HEK293 (cell line): ENCODE data around the gene ALDH1B1.

Source experiments
- CTCF ChIA-PET: fragments of 350-600 bp; formaldehyde crosslinking; extraction: SDS; loops from one replicate; lab custom pipeline; 2021; ENCODE audit warnings: antibody characterized with exemption; lab: Yijun Ruan, JAX
- POLR2A ChIA-PET: fragments of 300-600 bp; formaldehyde crosslinking; extraction: SDS; loops from one replicate; lab custom pipeline; 2020; ENCODE audit warnings: antibody characterized with exemption, inconsistent platforms; lab: Yijun Ruan, JAX
- H3K27ac ChIP-seq: fragments of 200-500 bp; sonication (Bioruptor generic); 2 replicates; pipeline ENCODE4 v1.5.1; 2014; ENCODE audit warnings: low read depth, low read length, control low read depth, inconsistent platforms; ENCODE audit errors: extremely low read depth
- H3K36me3 ChIP-seq, 2 experiments: fragments of 200-500 bp in 1 of 2; sonication (Bioruptor generic) in 1 of 2; 1 replicate in 1 of 2; 2 replicates in 1 of 2; pipeline ENCODE4 v1.5.1; 2014 to 2017; ENCODE audit warnings: inconsistent platforms in 2 of 2, low read length in 2 of 2; ENCODE audit not compliant: control insufficient read depth in 2 of 2, insufficient read depth in 1 of 2
- H3K4me1 ChIP-seq: fragments of 200-500 bp; sonication (Bioruptor generic); 2 replicates; pipeline ENCODE4 v1.5.1; 2014; ENCODE audit warnings: mild to moderate bottlenecking, low read length, inconsistent platforms; ENCODE audit not compliant: control insufficient read depth, insufficient read depth
- H3K4me3 ChIP-seq: 2 replicates; pipeline ENCODE4 v1.5.1; 2011; ENCODE audit warnings: low read depth, mild to moderate bottlenecking, control low read depth, low read length, moderate library complexity
- H3K9me3 ChIP-seq: fragments of 200-500 bp; sonication (Bioruptor generic); 2 replicates; pipeline ENCODE4 v1.5.1; 2014; ENCODE audit warnings: low read depth, low read length, inconsistent platforms; ENCODE audit not compliant: control insufficient read depth, insufficient read depth
- BCL11A ChIP-seq: fragments of 450-650 bp; formaldehyde crosslinking; IDR thresholded peaks from 2 replicates; pipeline ENCODE4 v1.5.1; 2016; ENCODE audit warnings: low read depth, missing biosample characterization, missing genetic modification characterization
- KLF8 ChIP-seq: fragments of 450-650 bp; formaldehyde crosslinking; IDR thresholded peaks from 2 replicates; pipeline ENCODE4 v1.5.1; 2016; ENCODE audit warnings: missing biosample characterization, missing genetic modification characterization
- SALL2 ChIP-seq: fragments of 450-650 bp; formaldehyde crosslinking; IDR thresholded peaks from 2 replicates; pipeline ENCODE4 v1.5.0; 2017; ENCODE audit warnings: missing biosample characterization, mild to moderate bottlenecking, missing genetic modification characterization, borderline replicate concordance
- SP3 ChIP-seq: fragments of 450-650 bp; formaldehyde crosslinking; IDR thresholded peaks from 2 replicates; pipeline ENCODE4 v1.5.1; 2016; ENCODE audit warnings: missing biosample characterization, missing genetic modification characterization
- YY1 ChIP-seq: fragments of 450-650 bp; formaldehyde crosslinking; IDR thresholded peaks from 2 replicates; pipeline ENCODE4 v1.5.1; 2018; ENCODE audit warnings: missing biosample characterization, missing genetic modification characterization
- ZFP41 ChIP-seq: fragments of 450-650 bp; formaldehyde crosslinking; IDR thresholded peaks from 2 replicates; pipeline ENCODE4 v1.5.1; 2016; ENCODE audit warnings: missing biosample characterization, missing genetic modification characterization, borderline replicate concordance
- ZIC2 ChIP-seq: fragments of 450-650 bp; formaldehyde crosslinking; IDR thresholded peaks from 2 replicates; pipeline ENCODE4 v1.5.1; 2016; ENCODE audit warnings: missing biosample characterization, missing genetic modification characterization
- ZNF112 ChIP-seq: fragments of 450-650 bp; formaldehyde crosslinking; IDR thresholded peaks from 2 replicates; pipeline ENCODE4 v1.5.0; 2017; ENCODE audit warnings: missing biosample characterization, missing genetic modification characterization
- ZNF146 ChIP-seq: fragments of 450-650 bp; formaldehyde crosslinking; IDR thresholded peaks from 2 replicates; pipeline ENCODE4 v1.5.1; 2016; ENCODE audit warnings: missing biosample characterization, missing genetic modification characterization
- ZNF16 ChIP-seq: fragments of 450-650 bp; formaldehyde crosslinking; IDR thresholded peaks from 2 replicates; pipeline ENCODE4 v1.5.1; 2016; ENCODE audit warnings: low read depth, missing biosample characterization, missing genetic modification characterization
- ZNF175 ChIP-seq: fragments of 450-650 bp; formaldehyde crosslinking; IDR thresholded peaks from 2 replicates; pipeline ENCODE4 v1.5.1; 2016; ENCODE audit warnings: missing biosample characterization, missing genetic modification characterization
- ZNF202 ChIP-seq: fragments of 450-650 bp; formaldehyde crosslinking; IDR thresholded peaks from 2 replicates; pipeline ENCODE4 v1.5.1; 2016; ENCODE audit warnings: missing biosample characterization, missing genetic modification characterization, borderline replicate concordance
- ZNF211 ChIP-seq: fragments of 450-650 bp; formaldehyde crosslinking; IDR thresholded peaks from 2 replicates; pipeline ENCODE4 v1.5.1; 2016; ENCODE audit warnings: low read depth, missing biosample characterization, missing genetic modification characterization
- ZNF248 ChIP-seq: fragments of 450-650 bp; formaldehyde crosslinking; IDR thresholded peaks from 2 replicates; pipeline ENCODE4 v1.5.1; 2017; ENCODE audit warnings: missing biosample characterization, missing genetic modification characterization
- ZNF266 ChIP-seq: fragments of 450-650 bp; formaldehyde crosslinking; IDR thresholded peaks from 2 replicates; pipeline ENCODE4 v1.5.1; 2016; ENCODE audit warnings: missing biosample characterization, missing genetic modification characterization, low read depth
- ZNF623 ChIP-seq: fragments of 450-650 bp; formaldehyde crosslinking; IDR thresholded peaks from 2 replicates; pipeline ENCODE4 v1.5.1; 2016; ENCODE audit warnings: missing biosample characterization, missing genetic modification characterization
- ZNF626 ChIP-seq: fragments of 450-650 bp; sonication (Bioruptor Pico); formaldehyde crosslinking; IDR thresholded peaks from 2 replicates; pipeline ENCODE4 v1.5.1; 2018; ENCODE audit warnings: missing biosample characterization, missing genetic modification characterization, inconsistent platforms
- ZNF701 ChIP-seq: fragments of 450-650 bp; formaldehyde crosslinking; IDR thresholded peaks from 2 replicates; pipeline ENCODE4 v1.5.1; 2016; ENCODE audit warnings: missing biosample characterization, missing genetic modification characterization
- ZNF837 ChIP-seq: fragments of 450-650 bp; formaldehyde crosslinking; IDR thresholded peaks from 2 replicates; pipeline ENCODE4 v1.5.1; 2016; ENCODE audit warnings: missing biosample characterization, missing genetic modification characterization
- TF ChIP-seq, protein P1 (sequence below): fragments of 450-650 bp; formaldehyde crosslinking; IDR thresholded peaks from 2 replicates; pipeline ENCODE4 v1.5.1; 2017; ENCODE audit warnings: missing biosample characterization, missing genetic modification characterization
- TF ChIP-seq, protein P2 (sequence below): fragments of 450-650 bp; formaldehyde crosslinking; IDR thresholded peaks from 2 replicates; pipeline ENCODE4 v1.5.1; 2016; ENCODE audit warnings: missing biosample characterization, missing genetic modification characterization

Gene ALDH1B1

DNA sequence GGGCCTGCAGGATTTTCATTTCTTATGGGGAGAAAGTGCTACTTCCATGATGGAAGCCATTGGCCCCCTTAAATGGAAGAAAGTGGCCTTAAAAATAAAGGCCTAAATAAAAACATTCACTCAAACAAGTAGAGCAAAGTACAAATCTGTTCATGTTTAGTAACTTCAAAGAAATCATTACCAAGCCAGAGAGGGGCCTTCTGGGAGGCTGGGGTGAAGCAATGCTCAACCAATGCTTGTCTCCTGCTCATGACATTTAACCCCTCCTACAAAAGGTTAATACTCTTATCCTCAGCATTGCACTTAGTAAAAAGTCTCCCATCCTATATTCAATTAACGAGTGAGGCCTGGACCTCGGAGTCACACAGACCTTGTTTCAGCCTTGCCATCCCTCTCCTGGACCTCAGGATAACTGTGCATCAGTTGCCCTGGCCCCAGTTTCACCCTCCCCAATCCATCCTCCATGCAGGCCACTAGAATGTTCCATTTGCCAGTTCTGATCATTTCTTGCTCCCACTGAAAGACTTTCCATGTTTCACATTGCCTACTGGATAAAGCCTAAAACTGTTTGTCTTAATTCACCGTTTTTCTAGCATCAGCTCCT lies 36.9 kb upstream of the ALDH1B1 start:
- ChIA-PET CTCF (interaction anchor here (3.0 kb wide), 1 partner anchor 442 kb away, joined by 12 read pairs; no protein-coding TSS in a partner anchor), POLR2A (no interaction called here)
- no peaks in the 10 kb centered on the region for H3K4me1 ChIP-seq
- no peaks in the 10 kb centered on the region for H3K9me3 ChIP-seq
- no peaks in the 10 kb centered on the region for H3K36me3 ChIP-seq
- H3K27ac ChIP-seq = no peak overlapping the region
- no peak for TF ChIP-seq ZNF623 (tag by site-specific recombination)
- TF ChIP-seq ZNF202 = no peak
- no peak for TF ChIP-seq ZNF837 (tag by site-specific recombination)
- TF ChIP-seq YY1 (tag by site-specific recombination) = no peak
- no peak overlapping the region for H3K4me3 ChIP-seq

GRCh38 chr9:38356851-38357250 lies 35.7 kb upstream of the ALDH1B1 start:
- Histone ChIP-seq H3K4me1 (no peaks in the 10 kb centered on the region), H3K27ac (no peak overlapping the region)
- no peak for TF ChIP-seq ZNF146 (tag by site-specific recombination)
- TF ChIP-seq ZNF202 = no peak
- no peak for TF ChIP-seq SALL2 (tag by site-specific recombination)
- TF ChIP-seq ZFP41 = no peak
- TF ChIP-seq ZNF266 (tag by site-specific recombination) = no peak
- TF ChIP-seq ZNF211 (tag by site-specific recombination) = no peak
- TF ChIP-seq ZNF175 (tag by site-specific recombination) = no peak
- no peak for TF ChIP-seq SP3
- TF ChIP-seq BCL11A (tag by site-specific recombination) = no peak
- TF ChIP-seq, protein P1, sequence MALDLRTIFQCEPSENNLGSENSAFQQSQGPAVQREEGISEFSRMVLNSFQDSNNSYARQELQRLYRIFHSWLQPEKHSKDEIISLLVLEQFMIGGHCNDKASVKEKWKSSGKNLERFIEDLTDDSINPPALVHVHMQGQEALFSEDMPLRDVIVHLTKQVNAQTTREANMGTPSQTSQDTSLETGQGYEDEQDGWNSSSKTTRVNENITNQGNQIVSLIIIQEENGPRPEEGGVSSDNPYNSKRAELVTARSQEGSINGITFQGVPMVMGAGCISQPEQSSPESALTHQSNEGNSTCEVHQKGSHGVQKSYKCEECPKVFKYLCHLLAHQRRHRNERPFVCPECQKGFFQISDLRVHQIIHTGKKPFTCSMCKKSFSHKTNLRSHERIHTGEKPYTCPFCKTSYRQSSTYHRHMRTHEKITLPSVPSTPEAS (tag by site-specific recombination) = no peak
- TF ChIP-seq ZIC2 (tag by site-specific recombination) = no peak
- TF ChIP-seq KLF8 = no peak
- no peak for TF ChIP-seq ZNF248
- no peak for TF ChIP-seq ZNF16 (tag by site-specific recombination)
- TF ChIP-seq ZNF626 (tag by site-specific recombination) = no peak
- TF ChIP-seq ZNF701 = no peak
- TF ChIP-seq, protein P2, sequence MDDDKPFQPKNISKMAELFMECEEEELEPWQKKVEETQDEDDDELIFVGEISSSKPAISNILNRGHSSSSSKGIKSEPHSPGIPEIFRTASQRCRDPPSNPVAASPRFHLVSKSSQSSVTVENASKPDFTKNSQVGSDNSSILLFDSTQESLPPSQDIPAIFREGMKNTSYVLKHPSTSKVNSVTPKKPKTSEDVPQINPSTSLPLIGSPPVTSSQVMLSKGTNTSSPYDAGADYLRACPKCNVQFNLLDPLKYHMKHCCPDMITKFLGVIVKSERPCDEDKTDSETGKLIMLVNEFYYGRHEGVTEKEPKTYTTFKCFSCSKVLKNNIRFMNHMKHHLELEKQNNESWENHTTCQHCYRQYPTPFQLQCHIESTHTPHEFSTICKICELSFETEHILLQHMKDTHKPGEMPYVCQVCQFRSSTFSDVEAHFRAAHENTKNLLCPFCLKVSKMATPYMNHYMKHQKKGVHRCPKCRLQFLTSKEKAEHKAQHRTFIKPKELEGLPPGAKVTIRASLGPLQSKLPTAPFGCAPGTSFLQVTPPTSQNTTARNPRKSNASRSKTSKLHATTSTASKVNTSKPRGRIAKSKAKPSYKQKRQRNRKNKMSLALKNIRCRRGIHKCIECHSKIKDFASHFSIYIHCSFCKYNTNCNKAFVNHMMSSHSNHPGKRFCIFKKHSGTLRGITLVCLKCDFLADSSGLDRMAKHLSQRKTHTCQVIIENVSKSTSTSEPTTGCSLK = no peak
- no peak for TF ChIP-seq ZNF112 (tag by site-specific recombination)
- no peak for TF ChIP-seq ZNF623 (tag by site-specific recombination)
- TF ChIP-seq, all 188 proteins: peak for 0
- POLR2A ChIA-PET = interaction anchor here (0.6 kb wide), 1 partner anchor 139 kb away, joined by 3 read pairs; no protein-coding TSS in a partner anchor
- CTCF ChIA-PET = interaction anchor here (3.0 kb wide), 1 partner anchor 443 kb away, joined by 12 read pairs; no protein-coding TSS in a partner anchor
- Histone ChIP-seq H3K4me3 (no peak overlapping the region), H3K9me3 (no peaks in the 10 kb centered on the region), H3K36me3 (no peaks in the 10 kb centered on the region)
